GM21528 (cell line): Measurements from ENCODE around the gene SFXN3.
A peak's percentile ranks its signal among the peaks of the same experiment; 100 is the strongest.

Experiments
- ATAC-seq: cut with Tn5 transposase; IDR thresholded peaks from one replicate; pipeline ENCODE4 v1.9.1; 2021; ENCODE audit warnings: mild to moderate bottlenecking, moderate library complexity; ENCODE audit not compliant: unreplicated experiment, low FRiP score

SFXN3 gene, protein sequence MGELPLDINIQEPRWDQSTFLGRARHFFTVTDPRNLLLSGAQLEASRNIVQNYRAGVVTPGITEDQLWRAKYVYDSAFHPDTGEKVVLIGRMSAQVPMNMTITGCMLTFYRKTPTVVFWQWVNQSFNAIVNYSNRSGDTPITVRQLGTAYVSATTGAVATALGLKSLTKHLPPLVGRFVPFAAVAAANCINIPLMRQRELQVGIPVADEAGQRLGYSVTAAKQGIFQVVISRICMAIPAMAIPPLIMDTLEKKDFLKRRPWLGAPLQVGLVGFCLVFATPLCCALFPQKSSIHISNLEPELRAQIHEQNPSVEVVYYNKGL

DNA sequence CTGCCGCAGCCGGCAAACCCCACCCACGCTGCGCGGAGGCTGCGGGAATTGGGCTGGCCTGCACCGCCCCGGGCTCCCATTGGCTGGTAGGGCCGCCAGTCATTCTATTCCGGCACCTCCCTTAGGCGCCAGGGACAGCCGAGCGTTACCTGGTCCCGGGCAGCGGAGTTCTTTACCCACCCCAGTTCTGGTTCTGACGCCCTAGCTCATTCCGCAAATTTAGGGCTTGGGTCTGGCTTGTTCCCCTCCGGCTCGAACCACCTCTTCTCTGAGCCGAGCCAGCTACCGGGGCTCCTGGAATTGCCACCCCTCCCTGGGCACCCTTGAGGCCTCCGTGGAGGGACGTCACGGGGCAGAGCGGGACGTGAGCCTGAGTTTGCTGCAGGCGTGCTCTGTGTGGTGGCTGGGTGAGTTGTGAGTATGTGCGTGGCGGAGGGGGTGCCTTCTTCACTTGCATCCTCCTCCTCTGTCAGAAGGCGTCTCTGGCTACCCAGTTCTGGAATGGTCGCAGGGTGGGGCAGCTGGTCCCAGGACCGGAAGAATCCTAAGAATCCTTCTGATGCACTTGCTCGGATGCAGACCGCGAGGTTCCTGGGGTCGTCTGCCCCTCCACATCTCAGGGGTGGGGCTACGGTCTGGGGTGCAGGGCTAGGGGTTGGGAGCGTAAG lies at the start of gene SFXN3, which contains the start of gene PDZD7:
SFXN3 (plus strand) TSS at position 107 of the 668 bp plus-strand sequence. CDS start 3,461 bp downstream, outside the sequence.
PDZD7 (minus strand) TSS at position 2 of the 668 bp plus-strand sequence. CDS start 910 bp downstream, outside the sequence.
- ATAC-seq, result peak; percentile 86

DNA sequence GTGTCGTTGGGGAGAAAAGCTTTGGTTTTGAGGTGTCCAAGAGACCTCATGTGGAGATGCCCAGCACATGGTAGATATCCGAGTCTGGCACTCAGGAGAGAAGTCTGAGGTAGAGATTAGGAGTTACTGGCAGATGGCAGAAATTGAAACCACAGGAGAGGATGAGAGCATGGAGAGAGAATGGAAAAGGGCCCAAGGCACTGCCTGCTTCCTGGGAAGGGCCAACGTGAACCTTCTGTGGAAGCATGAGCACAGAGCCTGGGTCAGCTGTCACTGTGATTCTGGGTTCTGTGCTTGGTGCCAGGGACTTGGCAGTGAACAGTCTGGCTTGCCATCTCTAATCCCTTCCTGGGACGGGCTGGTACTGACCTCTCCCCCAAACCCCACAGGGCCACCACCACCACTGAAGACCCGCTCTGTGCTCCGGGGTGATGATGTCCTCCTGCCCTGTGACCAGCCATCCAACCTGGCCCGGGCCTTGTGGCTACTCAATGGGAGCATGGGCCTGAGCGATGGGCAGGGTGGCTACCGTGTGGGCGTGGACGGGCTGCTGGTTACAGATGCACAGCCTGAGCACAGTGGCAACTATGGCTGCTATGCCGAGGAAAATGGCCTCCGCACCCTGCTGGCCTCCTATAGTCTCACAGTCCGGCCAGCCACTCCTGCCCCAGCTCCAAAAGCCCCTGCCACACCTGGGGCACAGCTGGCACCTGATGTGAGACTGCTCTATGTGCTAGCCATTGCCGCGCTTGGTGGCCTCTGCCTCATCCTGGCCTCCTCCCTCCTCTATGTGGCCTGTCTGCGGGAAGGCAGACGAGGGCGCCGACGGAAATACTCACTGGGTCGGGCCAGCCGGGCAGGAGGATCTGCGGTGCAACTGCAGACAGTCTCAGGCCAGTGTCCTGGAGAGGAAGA lies 47.9 kb upstream of the SFXN3 start:
- ATAC-seq, result no peak

GRCh38 chr10:100983868-100984671 lies 47.0 kb upstream of the SFXN3 start:
- no peak for ATAC-seq

- no peak for ATAC-seq
Measured at GRCh38 chr10:100984672-100985177, 46.3 kb upstream of the SFXN3 start.

DNA sequence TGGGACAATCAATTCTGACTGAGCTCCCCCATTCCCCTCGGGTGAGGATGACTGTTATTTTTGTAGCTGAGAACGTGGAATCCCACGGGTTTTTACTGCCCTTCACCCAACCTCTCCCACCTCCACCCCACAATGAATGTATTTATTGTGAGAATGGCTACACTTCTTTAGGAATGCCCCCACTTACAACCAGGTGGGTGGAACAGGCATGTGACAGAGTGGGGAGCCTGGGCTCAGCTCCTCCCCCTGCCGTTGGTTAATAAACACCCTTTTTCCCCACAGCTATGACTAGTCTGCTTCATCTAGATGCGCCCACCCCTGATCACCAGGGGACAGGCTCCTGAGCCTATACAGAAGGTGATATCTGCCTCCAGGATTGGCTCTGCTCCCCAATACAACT lies 45.7 kb upstream of the SFXN3 start:
- ATAC-seq, result no peak

- ATAC-seq, result peak; percentile 7
Measured at GRCh38 chr10:100986623-100986951, 44.4 kb upstream of the SFXN3 start.

DNA sequence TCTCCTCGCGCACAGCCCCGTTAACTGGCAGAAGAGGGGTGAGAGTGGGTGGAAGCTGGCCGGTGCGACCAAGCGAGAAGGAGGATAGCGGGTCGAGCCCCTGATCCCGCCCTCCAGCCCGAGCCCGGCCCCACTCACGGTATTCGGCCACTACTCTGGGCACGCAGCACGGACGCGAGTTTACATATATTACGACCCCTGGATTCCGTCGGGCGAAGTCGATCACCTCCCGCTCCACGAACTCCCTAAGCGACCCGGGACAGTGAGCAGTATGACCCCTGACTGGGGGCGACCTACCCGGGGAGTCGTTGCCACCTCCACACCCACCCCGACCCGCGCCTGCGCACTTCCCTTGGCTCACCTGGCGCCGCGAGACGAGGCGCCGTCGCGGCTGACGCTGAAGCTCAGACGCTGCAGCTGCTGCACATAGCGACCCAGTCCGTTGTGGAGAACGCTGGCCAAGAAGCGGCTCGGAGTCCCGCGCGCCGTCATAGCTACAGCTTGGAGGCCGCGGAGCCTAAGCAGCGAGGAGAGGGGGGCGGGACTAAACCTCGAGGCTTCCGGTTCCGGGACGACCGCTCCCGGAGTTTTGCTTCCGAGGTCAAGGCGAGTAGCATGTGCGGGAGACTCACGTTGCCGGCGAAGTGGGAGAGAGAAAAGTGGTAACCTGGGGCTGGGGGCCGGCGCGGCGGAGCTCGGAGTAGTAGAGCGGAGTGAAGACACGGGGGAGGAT lies 43.9 kb upstream of the SFXN3 start, which contains the start of the genes MRPL43 and TWNK:
MRPL43 (minus strand) TSS at position 546 of the 733 bp plus-strand sequence; CDS start at position 492, 54 bp downstream.
TWNK (plus strand) TSS at position 592 of the 733 bp plus-strand sequence. CDS start 668 bp downstream, outside the sequence.
- peak; percentile 85 for ATAC-seq

DNA sequence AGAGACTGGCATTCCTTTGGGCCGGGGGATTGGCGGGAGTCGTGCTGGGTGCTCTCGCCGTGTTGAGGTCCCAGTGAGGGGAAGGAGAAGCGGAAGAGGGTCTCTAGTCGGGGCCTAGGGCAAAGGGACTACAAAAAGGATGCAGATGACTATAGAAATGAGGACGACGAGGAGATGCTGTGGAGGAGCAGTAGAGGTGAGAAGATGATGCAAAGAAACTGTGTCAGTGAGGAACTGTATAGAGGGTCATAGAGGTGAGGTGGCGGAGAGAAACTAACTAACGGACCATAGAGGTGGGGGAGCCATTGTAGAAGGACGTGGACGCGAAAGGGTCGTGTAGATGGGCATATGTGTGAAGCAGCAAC lies 43.4 kb upstream of the SFXN3 start:
- ATAC-seq, result no peak

DNA sequence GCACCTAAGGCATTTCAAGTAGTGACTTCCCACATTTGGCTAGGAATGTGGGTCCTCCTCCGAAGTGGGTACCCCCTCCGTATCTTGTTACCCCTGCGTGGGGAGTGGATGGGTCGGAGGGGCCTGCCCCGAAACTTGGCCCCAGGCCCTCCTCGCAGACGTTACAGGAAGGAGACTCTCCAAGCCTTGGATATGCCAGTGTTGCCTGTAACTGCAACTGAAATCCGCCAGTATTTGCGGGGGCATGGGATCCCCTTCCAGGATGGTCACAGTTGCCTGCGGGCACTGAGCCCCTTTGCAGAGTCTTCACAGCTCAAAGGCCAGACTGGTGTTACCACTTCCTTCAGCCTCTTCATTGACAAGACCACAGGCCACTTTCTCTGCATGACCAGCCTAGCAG lies 42.9 kb upstream of the SFXN3 start:
- ATAC-seq, result no peak

- no peak for ATAC-seq
Measured at GRCh38 chr10:100989088-100989487, 41.9 kb upstream of the SFXN3 start.

DNA sequence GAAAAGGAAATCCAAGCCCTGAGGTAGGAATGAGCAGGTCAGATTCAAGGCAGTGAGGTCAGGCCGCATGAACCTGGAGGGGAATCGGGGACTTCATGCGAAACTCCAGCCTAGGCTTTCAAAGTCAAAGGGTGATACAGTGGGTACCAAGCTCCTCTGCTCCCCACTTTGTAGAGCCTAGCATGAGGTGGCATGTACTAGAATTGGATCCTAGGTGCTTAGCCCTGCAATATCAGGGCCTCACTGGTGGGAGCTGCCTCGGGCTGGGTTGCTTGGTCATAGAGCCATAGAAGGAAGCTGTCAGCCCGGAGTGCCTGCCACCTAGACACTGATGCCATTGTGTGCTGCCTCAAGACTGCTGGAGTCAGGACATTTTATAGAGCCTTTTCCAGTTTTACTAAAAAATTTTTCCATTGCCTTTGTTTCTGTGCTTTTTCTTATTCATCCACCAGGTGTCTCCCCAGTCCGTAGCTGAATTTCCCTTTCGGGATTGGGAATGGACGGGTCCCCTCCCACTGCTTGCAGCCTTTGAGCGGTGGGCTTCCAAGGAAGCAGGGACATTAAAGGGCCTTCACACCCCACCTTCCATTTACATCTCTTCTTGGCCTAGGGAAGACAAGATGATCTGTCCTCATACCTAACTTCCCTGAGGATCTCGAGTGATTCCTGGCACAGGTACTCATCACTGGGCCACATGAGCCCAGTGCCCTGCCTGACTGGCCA lies 36.9 kb upstream of the SFXN3 start:
- no peak for ATAC-seq

GRCh38 chr10:100995181-100995580 lies 35.9 kb upstream of the SFXN3 start:
- ATAC-seq, result no peak

GRCh38 chr10:100996678-100997359 lies 34.2 kb upstream of the SFXN3 start:
- ATAC-seq, result no peak

DNA sequence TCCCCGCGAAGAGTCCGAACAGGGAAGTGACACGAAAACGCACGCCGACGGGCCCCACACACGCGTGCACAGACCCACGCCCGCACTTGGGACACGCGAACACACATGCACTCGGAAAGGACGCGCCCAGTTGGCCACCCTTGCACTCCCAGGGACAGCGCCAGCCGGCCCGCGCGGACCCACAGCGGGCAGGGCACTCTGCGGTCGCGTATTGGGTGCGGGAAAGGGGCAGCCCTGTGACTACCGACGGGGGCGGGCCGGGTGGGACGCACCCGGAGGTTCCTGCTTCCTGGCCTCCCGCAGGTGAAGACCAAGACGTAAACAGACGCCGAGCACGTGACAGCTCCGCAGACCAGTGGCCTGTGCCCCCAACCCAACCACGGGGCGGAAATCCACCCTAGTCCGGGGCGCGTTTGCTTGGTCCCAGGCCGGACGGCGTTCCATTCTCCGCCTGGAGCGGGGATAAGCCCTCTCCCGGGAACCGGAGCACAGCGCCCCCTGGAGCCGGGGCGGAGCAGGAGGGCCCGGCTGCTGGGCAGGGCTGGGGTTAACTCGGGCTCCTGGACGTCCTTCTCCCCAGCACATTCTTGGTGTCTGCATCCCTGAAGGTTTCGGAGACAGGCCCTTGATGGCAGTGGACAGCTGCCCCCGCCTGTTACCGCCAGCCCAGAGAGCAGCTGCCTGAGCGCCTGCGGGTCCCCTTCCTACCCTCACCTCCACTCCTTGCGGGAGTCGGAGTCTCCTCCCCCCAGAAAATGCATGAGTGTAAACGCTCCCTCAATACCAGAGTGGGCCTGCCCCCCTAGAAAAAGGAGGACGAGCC lies 33.5 kb upstream of the SFXN3 start:
- no peak for ATAC-seq

DNA sequence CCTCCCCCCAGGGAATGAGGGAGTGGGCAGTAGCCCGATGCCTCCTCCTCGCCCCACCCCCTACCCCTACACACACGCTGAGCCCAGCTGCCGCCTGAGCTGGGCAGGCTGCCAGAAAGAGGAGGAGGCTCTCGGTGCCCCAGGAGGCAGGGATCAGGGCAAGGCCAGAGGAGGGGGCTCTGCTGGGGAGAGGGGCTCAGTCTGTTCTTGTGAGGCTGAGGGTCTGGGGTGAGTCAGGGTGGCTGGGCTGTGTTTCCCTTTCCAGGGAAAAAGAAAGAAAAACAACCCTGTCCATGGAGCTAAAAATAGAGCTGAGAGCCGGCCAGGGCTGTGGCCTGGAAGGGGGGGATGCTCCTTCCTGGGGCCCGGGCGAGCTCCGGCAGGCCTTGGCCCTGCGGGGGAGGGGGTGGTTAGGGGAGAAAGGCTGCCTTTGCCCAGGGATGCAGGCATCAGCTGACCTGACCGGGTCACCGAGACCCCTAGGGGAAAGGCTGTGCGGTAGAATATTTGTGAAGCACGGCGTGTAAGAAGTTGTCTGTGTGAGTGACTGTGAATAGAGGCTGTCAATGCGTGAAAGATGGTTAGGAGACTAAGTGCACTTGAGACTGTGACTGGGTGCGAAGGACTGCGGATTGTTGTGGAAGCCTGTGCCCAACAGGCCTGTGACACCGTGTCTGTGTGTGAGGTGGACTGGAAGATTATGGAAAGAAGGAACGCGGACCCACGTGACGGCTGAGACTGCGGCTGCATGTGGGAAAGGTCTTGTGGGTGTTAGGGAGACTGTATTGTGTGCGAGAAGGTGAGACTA lies 32.6 kb upstream of the SFXN3 start:
- no peak for ATAC-seq
